Activated CD4-positive, alpha-beta T cell treated with anti-CD3 and anti-CD28 coated beads, Interleukin-2, amount 50 U/mL, for 24 hours (primary cell): ENCODE data around the gene RIPOR3.
"Not testable (repeated sequence)": the region's sequence is repeated elsewhere in the genome, so short reads cannot be mapped to it uniquely, and the experiment has no call there.

Experiments
- DNase-seq, 2 donors: peaks; one replicate each; pipeline ENCODE4 v3.0.0-alpha.2; 2020; ENCODE audit warnings: low read depth in 1 of 2, low spot score in 1 of 2

Gene RIPOR3

DNA sequence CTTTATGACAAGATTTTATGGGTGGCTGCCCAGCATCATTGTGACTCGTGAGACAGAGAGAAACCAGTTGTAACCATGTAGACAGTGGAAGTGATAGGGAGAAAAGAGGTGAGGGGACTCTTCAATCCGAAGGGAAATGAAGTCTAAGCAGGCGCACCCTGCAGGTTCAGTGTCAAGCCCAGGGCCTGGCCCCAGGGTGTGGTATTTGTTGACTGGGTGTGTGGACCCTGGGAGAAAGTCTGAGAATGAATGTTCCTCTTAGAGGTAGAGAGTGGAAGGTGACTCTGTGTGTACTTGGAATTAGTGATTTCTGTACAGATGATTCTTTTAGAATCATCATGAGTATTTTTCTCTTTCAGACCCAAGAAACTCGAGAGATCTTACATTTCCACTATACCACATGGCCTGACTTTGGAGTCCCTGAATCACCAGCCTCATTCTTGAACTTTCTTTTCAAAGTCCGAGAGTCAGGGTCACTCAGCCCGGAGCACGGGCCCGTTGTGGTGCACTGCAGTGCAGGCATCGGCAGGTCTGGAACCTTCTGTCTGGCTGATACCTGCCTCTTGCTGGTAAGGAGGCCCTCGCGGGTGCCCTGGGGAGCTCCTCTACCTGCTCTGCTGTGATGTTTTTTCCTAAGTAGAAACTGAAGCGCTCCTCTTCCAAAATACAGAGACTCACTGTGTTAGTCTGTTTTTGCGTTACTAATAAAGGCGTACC, 113.1 kb downstream of the RIPOR3 start:
- DNase-seq, result no peak

GRCh38 chr20:50577175-50578018, 113.9 kb downstream of the RIPOR3 start:
- no peak for DNase-seq

DNA sequence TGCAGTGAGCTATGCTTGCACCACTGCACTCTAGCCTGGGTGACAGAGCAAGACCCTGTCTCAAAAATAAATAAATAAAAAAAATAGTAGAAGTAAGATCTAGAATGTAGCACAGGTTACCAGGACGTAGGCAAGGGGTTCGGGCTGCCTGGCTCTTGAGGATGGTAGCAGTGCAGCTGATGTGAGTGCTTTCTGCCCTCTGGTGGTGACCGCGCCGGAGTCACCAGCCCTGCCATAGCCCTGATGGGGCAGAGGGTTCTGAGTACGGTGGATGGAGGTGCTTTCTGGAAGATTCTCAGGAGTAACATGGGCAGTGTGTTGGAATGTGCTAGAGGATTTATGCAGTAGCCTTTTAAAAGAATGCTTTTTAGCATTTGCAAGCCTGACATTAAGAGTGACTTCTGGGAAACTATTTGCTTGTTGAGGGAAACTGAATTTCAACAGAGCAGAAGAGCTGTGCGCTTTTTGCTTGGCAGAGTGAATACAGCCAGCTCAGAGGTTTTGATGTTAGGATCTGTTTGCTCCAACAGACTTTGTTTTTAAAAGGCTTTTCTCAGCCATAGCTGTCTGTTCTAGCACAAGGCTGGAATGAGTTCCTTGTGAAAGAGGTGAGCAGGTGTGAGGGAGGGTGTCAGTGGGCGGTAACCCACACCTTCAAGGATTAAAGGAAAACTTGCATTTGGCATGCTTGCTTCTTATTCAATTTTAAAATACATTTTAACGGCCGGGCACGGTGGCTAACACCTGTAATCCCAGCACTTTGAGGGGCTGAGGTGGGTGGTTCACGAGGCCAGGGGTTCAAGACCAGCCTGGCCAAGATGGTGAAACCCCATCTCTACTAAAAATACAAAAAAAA, 115.2 kb downstream of the RIPOR3 start:
- peak in 1 of 2 donors; percentile 56 for DNase-seq

GRCh38 chr20:50574586-50574985, 116.8 kb downstream of the RIPOR3 start:
- no peak for DNase-seq

- no peak for DNase-seq
Measured at GRCh38 chr20:50574108-50574507, 117.2 kb downstream of the RIPOR3 start.

GRCh38 chr20:50572938-50573777, 118.2 kb downstream of the RIPOR3 start:
- no peak for DNase-seq

- DNase-seq, result no peak
Measured at GRCh38 chr20:50571466-50571865, 119.9 kb downstream of the RIPOR3 start.

GRCh38 chr20:50569864-50570836, 121.2 kb downstream of the RIPOR3 start:
- peak in 1 of 2 donors; percentile 35 for DNase-seq

DNA sequence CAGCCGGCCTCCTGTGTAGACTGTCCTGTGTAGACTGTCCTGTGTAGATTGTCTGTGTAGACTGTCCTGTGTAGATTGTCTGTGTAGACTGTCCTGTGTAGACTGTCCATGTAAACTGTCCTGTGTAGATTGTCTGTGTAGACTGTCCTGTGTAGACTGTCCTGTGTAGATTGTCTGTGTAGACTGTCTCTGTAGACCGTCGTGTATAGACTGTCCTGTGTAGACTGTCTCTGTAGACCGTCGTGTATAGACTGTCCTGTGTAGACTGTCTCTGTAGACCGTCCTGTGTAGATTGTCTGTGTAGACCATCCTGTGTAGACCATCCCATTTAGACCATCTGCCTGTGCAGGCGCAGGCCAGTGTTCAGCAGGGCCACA, 121.9 kb downstream of the RIPOR3 start:
- DNase-seq, result not testable (repeated sequence)

DNA sequence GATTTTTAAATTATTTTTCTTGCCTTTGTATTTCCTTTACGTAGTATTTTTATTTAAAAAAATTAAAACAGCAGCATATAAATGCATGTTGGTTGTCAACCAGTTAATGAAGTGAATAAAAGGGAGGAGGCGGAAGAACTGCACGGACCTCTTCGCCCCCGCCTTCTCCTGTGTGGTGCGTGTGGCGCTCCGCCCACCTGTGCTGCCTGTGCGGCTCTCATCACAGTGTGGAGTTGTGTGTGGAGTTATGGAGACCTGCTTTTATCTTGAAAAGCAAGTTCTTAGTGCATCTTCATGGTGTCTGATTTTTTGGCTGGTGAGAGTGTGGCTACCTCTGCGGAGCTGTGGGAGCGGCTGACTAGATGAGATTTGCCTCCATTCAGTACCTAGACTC, 122.8 kb downstream of the RIPOR3 start:
- no peak for DNase-seq

GRCh38 chr20:50567860-50568548, 123.3 kb downstream of the RIPOR3 start:
- no peak for DNase-seq

DNA sequence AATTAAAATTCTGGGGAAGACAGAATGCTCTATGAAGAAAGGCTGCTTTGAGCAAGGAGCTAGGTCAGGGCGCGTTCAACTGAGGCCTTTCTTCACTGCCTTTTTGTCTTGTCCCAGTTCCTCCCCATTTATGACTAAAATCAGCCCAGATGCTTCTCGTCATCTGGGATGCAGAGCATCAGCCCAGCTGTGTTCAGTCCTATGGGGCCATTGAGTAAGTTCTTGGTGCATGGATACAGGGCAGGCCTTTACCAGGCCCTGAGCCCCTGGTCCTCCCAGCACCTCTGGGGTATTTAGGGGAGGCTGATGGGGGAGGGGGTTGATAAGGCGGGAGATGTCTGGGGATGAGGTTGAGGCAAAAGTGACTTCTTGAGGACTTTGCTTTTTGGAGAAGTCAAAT, 125.5 kb downstream of the RIPOR3 start:
- DNase-seq, result no peak

DNA sequence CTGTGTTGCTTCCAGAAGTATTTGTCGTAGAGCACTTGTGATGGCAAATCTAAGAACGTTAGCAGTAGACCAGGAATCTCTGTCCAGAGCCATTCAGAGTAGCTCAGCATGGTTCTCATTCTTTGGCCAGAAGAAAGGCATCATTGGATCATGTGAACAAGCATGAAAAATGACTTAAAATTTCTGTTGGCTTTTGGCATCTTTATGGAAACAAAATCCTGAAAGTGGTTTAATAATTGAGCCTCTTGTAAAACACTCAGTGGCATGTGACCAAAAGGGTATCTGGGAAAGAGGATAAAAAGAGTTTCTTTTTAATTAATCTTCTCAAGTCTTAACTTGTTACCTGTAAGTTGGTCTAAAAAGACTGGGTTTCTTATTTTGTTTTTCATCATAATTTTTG, 126.0 kb downstream of the RIPOR3 start:
- DNase-seq, result no peak

DNA sequence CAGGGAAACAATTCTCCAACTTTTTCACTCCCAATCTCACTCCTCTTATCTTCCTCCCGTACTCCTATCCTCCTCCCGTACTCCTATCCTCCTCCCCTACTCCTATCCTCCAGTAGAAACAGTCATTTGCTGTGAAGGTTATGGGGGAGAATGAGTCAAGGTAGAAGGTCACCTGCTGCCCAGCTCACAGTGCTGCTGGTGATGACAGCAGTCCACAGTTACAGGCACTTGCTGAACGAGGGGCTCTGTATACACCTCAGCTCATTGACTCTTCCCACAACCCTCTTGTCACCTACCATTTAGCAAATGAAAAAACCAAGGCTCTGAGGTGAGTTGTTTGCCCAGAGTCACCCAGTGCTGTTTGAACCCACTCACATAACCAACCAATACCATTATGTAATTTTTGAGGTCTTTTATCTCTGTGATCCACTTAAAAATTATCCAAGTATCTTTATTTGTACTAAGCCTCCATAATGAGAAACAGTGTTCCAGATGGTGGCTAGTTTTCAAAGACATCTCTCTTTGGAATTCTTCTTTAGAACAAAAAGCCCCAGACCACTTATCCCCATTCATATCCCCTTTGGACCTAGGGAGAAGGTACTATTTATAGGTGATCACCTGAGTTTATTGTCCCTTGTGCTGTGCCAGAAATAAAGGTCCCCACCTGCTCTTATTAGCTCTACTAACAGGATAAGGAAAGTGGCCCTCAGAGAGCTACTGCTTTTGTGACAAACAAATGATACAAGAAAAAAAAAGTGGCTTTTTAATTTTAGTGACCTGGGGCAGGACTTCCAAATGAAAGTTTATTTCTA, 128.0 kb downstream of the RIPOR3 start:
- no peak for DNase-seq

DNA sequence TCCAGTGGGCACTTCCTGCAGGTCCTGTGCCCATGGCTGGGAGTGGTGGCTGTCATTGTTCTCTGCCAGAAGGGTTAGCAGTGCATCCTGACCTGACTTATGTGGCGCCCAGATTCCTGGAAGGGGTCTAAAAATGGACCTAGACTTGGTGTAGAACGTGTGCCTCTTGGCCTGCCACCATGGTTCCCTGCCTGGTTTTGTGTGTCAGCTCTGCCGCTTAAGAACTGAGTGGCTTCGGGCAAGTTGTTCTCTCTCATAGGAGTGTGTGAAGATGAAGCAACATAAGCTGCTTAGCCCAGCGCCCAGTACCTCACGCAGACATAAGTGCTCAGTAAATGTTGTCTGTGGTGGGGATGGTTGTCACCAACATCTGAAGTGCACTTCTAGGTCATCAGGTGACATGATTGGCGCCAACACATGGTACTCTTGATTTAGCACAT, 129.1 kb downstream of the RIPOR3 start:
- no peak for DNase-seq

GRCh38 chr20:50561379-50562078, 129.8 kb downstream of the RIPOR3 start:
- DNase-seq, result peak; percentile 48 to 77

DNA sequence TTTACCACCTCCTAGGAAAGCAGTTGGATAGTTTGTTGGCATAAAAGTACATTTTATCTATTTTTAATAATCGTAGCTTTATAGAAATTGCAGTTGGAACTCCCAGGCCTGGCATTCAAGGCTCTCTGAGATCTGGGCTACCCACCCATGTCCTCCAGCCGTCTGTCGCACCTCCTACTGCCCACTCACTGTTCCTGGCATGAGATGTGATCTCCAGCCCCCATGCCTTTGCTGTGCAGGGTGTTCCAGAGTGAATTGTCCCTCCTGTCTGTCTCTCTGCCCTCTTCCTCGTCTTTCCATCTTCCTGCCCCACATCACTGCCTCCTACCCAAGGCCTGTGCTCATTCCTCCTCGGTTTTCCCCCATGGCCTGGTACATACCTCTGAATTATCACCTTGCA, 130.5 kb downstream of the RIPOR3 start:
- no peak for DNase-seq
